Stimulated activated CD8-positive, alpha-beta memory T cell treated with anti-CD3 and anti-CD28 coated beads, Interleukin-12 subunit alpha, Interleukin-12 subunit beta, amount 100 ng/mL, for 24 hours (primary cell): Measurements from ENCODE around the gene TRIML2.

Experiments
- DNase-seq: peaks from one replicate; pipeline ENCODE4 v3.0.0-alpha.2; 2020; ENCODE audit errors: extremely low read depth

TRIML2 gene

DNA sequence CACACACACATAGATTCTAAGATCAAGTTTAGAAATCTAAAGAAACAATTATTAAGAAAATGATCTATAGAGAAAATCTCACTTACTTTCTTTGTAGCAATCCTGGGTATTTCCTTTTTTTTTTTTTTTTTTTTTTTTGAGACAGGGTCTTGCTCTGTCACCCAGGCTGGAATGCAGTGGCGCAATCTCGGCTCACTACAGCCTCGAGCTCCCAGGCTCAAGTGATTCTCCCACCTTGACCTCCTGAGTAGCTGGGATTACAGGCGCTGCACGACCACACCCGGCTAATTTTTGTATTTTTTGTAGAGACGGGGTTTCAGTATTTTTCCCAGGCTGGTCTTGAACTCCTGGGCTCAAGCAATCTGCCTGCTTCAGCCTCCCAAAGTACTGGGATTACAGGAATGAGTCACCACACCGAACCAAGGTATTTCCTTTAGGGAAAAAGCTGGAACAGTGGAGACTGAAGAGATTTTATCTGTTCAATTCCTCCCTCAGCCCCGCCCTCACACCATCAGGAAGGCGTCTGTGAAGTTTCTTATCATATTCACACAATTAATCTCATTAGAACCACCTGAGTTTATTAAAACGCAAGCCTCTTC is at the start of gene TRIML2:
Gene TRIML2 (minus strand): TSS at position 447 of the 599 bp plus-strand sequence. CDS start 4,235 bp downstream, outside the sequence.
- DNase-seq = no peak

GRCh38 chr4:188158336-188158735 is 48.9 kb upstream of the TRIML2 start:
- DNase-seq = no peak

GRCh38 chr4:188154668-188155405 is 45.4 kb upstream of the TRIML2 start:
- DNase-seq = no peak

DNA sequence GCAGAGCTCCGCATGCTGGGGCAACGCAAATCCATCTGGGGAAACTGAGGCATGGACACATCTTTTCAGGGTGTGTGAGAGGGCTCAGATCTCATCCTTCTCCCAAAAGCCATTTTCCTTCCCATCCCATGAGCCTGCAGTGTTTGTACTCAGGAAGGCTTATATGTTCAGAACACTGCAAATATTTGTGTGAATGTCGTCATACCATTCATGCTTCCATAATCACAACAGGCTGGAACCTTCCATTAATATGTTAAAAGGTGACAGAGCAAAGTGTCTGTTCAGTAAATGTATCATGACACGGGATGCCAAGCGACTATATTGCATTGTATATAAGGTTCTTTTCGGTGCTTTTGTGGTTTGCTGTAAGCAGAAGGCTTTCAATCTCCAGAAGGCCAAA is 38.4 kb upstream of the TRIML2 start:
- DNase-seq = no peak

DNA sequence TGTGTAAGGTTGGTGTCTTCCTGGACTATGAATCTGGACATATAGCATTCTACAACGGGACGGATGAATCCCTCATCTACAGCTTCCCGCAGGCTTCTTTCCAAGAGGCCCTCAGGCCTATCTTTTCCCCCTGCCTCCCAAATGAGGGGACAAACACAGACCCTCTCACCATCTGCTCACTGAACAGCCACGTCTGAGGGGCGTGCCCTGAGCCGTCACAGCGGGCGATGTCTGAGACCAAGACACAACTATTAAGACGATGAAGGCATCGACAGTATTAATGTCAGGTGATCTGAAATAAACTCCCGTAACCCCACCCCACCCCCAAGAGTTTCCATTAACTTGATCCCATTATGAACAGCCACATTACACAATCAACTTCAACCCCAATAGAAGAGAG is 37.8 kb upstream of the TRIML2 start:
- no peak for DNase-seq

- no peak for DNase-seq
Measured at GRCh38 chr4:188146618-188147017, 37.2 kb upstream of the TRIML2 start.

GRCh38 chr4:188145601-188146000 is 36.2 kb upstream of the TRIML2 start:
- DNase-seq = no peak

GRCh38 chr4:188143731-188144130 is 34.3 kb upstream of the TRIML2 start:
- no peak for DNase-seq

GRCh38 chr4:188139671-188140070 is 30.3 kb upstream of the TRIML2 start:
- no peak for DNase-seq

DNA sequence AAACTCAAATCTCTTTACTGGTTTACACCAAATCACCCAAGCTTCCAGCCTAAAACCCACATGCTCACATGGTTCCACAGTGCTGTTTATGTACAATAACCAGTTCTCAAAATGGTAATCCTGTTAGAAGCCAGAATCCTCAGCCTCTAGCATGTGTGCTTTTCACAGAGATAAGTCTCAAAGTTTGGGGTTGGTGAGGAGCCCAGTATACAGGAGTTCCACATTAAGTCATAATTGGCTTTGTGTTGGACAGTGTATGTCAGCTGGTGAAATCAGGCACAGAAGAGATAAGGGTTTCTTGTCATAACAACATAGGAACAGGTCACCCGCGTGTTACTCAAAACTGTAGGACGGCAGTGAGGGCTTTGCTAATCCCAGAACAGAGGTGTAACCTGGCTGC is 29.7 kb upstream of the TRIML2 start, which contains the start of gene TRIML1:
Gene TRIML1 (plus strand): TSS at position 301 of the 400 bp plus-strand sequence. CDS start 118 bp downstream, outside the sequence.
- DNase-seq = no peak

DNA sequence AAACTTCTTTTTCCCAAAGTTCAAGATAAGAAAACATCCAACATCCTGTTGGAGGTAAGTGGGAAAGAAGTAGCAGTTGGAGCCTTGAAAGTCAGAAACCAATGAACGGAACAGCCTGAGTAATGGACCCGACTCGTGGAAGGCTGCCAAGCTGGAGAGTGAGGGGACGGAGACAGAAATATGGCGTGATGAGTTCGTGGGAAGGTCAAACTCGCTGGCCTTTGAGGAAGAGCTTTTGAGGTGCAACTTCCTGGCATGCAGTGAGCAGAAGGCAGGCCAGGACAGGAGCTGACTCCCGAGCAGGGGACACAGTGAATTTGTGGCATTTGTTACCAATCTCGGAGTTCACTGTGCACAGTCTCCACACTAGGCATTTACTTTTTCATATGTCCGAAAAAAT is 28.8 kb upstream of the TRIML2 start:
- DNase-seq = no peak

DNA sequence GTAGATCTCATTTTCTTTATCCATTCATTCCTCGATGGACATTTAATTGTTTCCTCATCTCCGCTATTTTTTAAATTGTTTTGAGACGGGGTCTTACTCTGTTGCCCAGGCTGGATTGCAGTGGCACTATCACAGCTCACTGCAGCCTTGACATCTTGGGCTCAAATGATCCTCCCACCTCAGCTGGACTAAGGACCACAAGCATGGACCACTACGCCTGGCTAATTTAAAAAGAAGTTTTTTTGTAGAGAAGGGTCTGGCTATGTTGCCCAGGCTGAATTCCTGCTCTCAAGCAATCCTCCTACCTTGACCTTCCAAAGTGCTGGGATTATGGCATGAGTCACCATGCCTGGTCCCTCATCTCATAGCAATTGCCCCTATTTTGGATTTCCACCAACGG is 22.8 kb upstream of the TRIML2 start:
- DNase-seq = no peak

GRCh38 chr4:188130355-188130754 is 21.0 kb upstream of the TRIML2 start:
- DNase-seq = no peak

- no peak for DNase-seq
Measured at GRCh38 chr4:188127214-188127874, 17.9 kb upstream of the TRIML2 start.

DNA sequence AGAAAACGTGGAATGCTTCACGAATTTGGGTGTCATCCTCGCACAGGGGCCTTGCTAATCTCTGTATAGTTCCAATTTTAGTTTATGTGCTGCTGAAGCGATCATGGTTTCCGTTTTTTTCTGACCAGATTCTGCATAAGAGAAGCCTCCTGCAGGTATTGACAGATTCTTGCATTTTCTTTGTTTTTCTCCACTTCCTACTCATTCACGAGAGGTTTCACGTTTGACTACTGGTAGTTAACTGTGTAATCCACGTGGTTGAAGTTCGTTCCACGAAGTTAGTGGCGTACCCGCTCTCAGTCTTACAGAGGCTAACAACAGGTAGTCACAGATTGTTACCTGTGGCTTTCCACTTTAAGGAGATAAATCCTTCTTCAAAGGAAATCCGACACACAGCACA is 12.1 kb upstream of the TRIML2 start:
- DNase-seq = no peak

- DNase-seq = no peak
Measured at GRCh38 chr4:188117631-188118324, 8.4 kb upstream of the TRIML2 start.

DNA sequence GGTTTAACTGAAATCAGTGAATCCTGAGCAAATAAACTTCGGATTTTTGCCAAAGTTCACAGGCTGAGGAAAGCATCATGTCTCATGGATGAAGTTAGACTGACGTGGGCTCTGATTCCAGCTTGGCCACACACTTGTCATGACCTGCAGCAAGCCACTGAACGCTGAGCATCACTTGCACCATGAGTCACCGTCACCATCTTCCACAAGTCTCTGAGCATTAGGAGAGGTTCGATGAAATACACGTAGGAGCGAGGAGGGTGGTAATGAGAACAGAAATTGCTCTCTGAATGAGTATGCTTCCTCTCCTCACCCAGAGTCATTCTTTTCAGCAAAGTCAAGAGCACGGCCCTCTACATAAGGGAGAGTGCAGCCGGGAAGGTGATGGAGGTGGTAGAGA is 3.8 kb upstream of the TRIML2 start:
- no peak for DNase-seq

- DNase-seq = no peak
Measured at GRCh38 chr4:188111955-188112354, 2.6 kb upstream of the TRIML2 start.

GRCh38 chr4:188110741-188111471 is 1.5 kb upstream of the TRIML2 start:
- DNase-seq = no peak

GRCh38 chr4:188110036-188110435 is 633 bp upstream of the TRIML2 start:
- DNase-seq = no peak
